Activated T-helper 1 cell treated with anti-CD3 and anti-CD28 coated beads, Interleukin-12 subunit alpha, Interleukin-12 subunit beta, Interleukin-2, Interleukin-4 antibody, amounts not matched to agents 30 ng/mL and 10 ng/mL and 1 ng/mL, durations not matched to agents 14 hours and 24 hours and 36 hours (primary cell): ENCODE results near the gene RERE. TPM values are rescaled to one million over a fixed set of nuclear protein-coding genes. Genes with fewer than 3 reads are reported as not detected.

Experiments used
- DNase-seq: peaks from one replicate; pipeline ENCODE4 v3.0.0; 2021; ENCODE audit warnings: low spot score
- H3K27ac Mint-ChIP-seq: one replicate; pipeline ENCODE4 v1.8.0; 2021; ENCODE audit warnings: mild to moderate bottlenecking, mixed read lengths
- H3K27me3 Mint-ChIP-seq: one replicate; pipeline ENCODE4 v1.8.0; 2022; ENCODE audit warnings: mild to moderate bottlenecking, moderate library complexity, mixed read lengths; ENCODE audit not compliant: insufficient read depth
- H3K36me3 Mint-ChIP-seq: one replicate; pipeline ENCODE4 v1.8.0; 2021; ENCODE audit warnings: low read depth, mixed read lengths
- H3K4me1 Mint-ChIP-seq: one replicate; pipeline ENCODE4 v1.8.0; 2021; ENCODE audit warnings: low read depth, mixed read lengths
- H3K4me3 Mint-ChIP-seq: one replicate; pipeline ENCODE4 v1.8.0; 2021; ENCODE audit warnings: mild to moderate bottlenecking, moderate library complexity, mixed read lengths
- H3K9me3 Mint-ChIP-seq: one replicate; pipeline ENCODE4 v1.8.0; 2021; ENCODE audit warnings: mixed read lengths
- intact Hi-C: fragments of 100-400 bp; cut with micrococcal nuclease; formaldehyde crosslinking; loops from one replicate; pipeline ENCODE4 v1.15.1; 2024
- total RNA-seq: library from RNA; stranded (reverse); gene quantifications from 2 replicates; pipeline ENCODE4 v1.2.3, GENCODE V29; 2022

The RERE gene
- total RNA-seq, 1 donor from 2014 or later, result 82.0 TPM

DNA sequence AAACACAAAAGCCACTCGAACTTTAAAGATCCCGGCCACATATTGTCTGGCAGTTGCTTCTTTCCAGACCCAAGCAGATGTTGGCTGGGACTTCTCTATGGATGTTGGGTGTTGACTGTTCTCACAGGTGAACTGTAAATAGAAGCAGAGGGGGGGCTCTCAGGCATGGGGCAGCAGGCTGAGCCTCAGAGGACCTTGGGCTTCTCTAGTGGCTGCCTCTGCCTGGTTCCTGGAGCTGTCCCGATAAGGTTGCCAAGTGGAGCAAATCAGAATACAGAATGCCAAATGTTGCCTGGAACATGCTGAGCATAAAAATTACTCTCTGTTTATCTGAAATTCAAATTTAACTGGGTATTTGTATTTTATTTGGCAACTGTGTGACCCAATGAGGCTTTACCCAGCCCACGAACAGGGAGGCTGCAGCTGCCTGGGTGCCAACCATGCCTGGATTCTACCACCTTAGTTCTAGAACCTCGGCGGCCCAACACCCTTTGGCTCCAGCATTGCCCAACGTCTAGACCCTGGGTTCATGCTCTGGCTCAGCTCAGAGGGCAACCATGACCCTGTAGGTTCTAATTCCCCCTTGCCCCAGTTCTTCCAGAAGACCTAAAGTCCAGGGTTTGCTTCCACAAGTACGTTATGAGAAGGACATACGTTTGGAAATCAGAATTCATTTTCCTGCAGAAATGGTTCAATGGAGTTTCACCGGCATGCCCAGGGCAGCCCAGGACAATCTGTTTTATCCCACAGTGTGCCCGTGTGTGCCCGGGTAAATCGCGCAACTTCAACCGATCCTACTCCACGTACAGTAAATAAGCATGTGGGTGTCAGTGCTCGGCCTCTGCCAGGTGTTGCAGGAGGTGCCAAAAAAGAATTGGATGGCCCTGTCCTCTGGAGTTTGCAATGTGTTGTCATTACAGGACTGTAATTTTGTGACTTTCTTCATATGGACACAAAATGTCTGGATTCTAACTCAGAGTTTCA is 504.9 kb downstream of the RERE start:
- H3K27me3 Mint-ChIP-seq, result peaks cover 32% of the 10 kb centered on the region
- intact Hi-C loops, result no loop called here
- no peak overlapping the region for H3K4me3 Mint-ChIP-seq
- peaks cover 10% of the 10 kb centered on the region for H3K4me1 Mint-ChIP-seq
- H3K9me3 Mint-ChIP-seq, result no peaks in the 10 kb centered on the region
- H3K36me3 Mint-ChIP-seq, result no peaks in the 10 kb centered on the region
- no peak overlapping the region for H3K27ac Mint-ChIP-seq
- no peak for DNase-seq

DNA sequence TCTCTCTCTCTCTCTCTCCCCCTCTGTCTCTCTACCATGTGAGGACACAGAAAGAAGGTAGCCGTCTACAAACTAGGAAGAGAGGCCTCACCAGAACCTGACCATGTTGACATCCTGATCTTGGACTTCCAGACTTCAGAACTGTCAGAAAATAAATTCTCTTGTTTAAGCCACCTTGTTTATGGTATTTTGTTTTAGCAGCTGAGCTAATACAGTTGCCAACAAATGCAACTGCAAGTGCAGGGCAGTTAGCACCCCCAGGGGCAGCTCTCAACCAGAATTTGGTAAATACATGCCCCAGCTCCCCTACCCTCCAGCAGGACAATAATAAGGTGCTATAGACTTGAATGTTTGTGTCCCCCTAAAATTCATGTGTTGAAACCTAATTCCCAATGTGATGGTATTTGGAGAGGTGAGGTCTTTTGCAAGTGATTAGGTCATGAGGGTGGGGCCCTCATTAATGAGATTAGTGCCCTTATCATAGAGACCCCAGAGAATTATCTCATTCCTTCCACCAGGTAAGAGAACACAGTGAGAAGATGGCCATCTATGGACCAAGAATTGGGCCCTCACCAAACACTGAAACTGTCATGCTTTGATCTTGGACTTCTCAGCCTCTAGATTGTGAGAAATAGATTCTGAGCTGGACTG is 506.2 kb downstream of the RERE start:
- no peaks in the 10 kb centered on the region for H3K36me3 Mint-ChIP-seq
- intact Hi-C loops, result no loop called here
- no peak for DNase-seq
- peaks cover 23% of the 10 kb centered on the region for H3K27me3 Mint-ChIP-seq
- no peaks in the 10 kb centered on the region for H3K9me3 Mint-ChIP-seq
- H3K4me1 Mint-ChIP-seq, result peaks cover 8% of the 10 kb centered on the region
- no peak overlapping the region for H3K4me3 Mint-ChIP-seq
- no peak overlapping the region for H3K27ac Mint-ChIP-seq

DNA sequence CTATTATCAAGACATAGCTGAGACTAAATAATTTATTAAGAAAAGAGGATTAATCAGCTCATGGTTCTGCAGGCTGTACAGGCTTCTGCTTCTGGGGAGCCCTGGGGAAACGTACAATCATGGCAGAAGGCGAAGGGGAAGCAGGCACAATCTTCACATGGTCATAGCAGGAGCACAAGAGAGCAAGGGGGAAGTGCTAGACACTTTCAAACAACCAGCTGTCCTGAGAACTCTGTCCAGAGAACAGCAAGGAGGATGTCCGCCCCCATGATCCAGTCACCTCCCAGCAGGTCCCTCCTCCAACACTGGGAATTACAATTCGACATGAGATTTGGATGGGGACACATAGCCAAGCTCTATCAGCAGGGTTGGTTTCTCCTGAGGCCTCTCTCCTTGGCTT is 509.8 kb downstream of the RERE start:
- DNase-seq, result no peak
- no peaks in the 10 kb centered on the region for H3K9me3 Mint-ChIP-seq
- H3K27me3 Mint-ChIP-seq, result peaks cover 13% of the 10 kb centered on the region
- H3K4me1 Mint-ChIP-seq, result no peaks in the 10 kb centered on the region
- no peak overlapping the region for H3K27ac Mint-ChIP-seq
- intact Hi-C loops, result no loop called here
- H3K36me3 Mint-ChIP-seq, result no peaks in the 10 kb centered on the region
- no peak overlapping the region for H3K4me3 Mint-ChIP-seq

DNA sequence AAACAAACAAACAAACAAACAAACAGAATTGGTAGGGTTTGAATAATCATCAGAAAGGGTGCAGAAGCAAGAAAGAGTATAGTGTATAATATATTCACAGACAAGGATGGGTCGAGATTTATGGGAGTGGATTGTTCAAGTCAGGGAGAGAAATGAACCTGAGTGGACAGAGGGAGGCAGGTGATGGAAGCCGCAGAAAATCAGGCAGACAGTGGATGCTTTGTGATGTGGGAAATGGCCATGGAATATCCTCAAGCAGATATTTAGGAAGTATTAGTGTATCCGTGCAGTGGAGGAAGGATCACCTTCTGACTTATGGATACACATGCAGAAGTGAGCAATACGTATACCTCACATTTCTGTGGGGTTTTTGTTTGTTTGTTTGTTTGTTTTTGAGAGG is 513.6 kb downstream of the RERE start:
- intact Hi-C loops, result no loop called here
- H3K4me3 Mint-ChIP-seq, result no peak overlapping the region
- DNase-seq, result no peak

DNA sequence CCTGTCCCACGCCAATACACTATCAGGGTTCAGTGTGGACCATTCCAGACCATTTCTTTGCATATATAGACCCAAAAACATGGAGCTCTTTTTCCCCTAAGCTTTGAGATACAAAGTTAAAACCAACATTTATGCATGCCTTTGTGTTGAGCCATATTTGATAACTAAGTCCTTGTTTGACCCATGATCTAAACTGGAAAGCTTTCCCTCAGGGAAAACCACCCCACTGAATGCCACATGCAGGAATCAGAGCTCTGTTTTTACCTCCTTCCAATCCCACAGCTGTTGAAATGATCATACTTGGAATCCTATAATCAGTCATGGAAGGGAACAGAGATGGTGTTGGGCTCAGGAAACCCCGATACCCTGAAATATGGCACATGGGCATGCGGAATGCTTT is 514.3 kb downstream of the RERE start:
- intact Hi-C loops, result no loop called here
- Mint-ChIP-seq H3K27me3 (peaks cover 7% of the 10 kb centered on the region), H3K9me3 (no peaks in the 10 kb centered on the region), H3K4me3 (no peak overlapping the region), H3K4me1 (no peaks in the 10 kb centered on the region), H3K27ac (no peak overlapping the region), H3K36me3 (no peaks in the 10 kb centered on the region)
- no peak for DNase-seq

More for the DNA sequence above, 513.6 kb downstream of the RERE start:
- Mint-ChIP-seq H3K4me1 (no peaks in the 10 kb centered on the region), H3K36me3 (no peaks in the 10 kb centered on the region), H3K27ac (no peak overlapping the region), H3K9me3 (no peaks in the 10 kb centered on the region), H3K27me3 (peaks cover 7% of the 10 kb centered on the region)

Other genes with a start within 250 kb of the RERE start
- 3,370 and 3,388 TPM in 2 replicates for gene ENO1, start 61.0 kb upstream of the RERE start, total RNA-seq
- gene CA6, start 128.2 kb upstream of the RERE start, total RNA-seq, result 2.2 and 2.6 TPM in 2 replicates
- gene SLC2A7, start 208.8 kb upstream of the RERE start, total RNA-seq, result not detected in 2 replicates